Prostate gland (tissue), 2 donors: ENCODE data around the gene VWF. TPM values are rescaled to one million over a fixed set of nuclear protein-coding genes. Genes with fewer than 3 reads are reported as not detected.

Source experiments
- DNase-seq: peaks from one replicate; pipeline ENCODE4 v3.0.0-alpha.2; 2019; ENCODE audit warnings: low spot score
- H3K27ac ChIP-seq, 2 donors: fragments of 200-600 bp; sonication (generic); 2 replicates each; pipeline ENCODE4 v1.5.1; 2017 to 2019
- H3K27me3 ChIP-seq: fragments of 200-600 bp; sonication (generic); replicated peaks from 2 replicates; pipeline ENCODE4 v1.5.1; 2019; ENCODE audit not compliant: insufficient read depth
- H3K36me3 ChIP-seq, 2 donors: fragments of 200-600 bp; sonication (generic); 1 replicate in 1 of 2; 2 replicates in 1 of 2; pipeline versions ENCODE4 v1.5.1 to v1.8.1; 2017 to 2019
- H3K4me1 ChIP-seq: fragments of 200-600 bp; sonication (generic); replicated peaks from 2 replicates; pipeline ENCODE4 v1.5.1; 2019
- H3K4me3 ChIP-seq, 2 donors: fragments of 200-600 bp; sonication (generic); 2 replicates each; pipeline ENCODE4 v1.5.1; 2017 to 2019
- H3K9me3 ChIP-seq: fragments of 200-600 bp; sonication (generic); 2 replicates; pipeline ENCODE4 v1.5.1; 2017
- CTCF ChIP-seq, 4 experiments: fragments of 200-600 bp in 2 of 4; fragments of 450-650 bp in 2 of 4; sonication (generic) in 2 of 4; IDR thresholded peaks; 1 replicate in 3 of 4; 2 replicates in 1 of 4; pipeline ENCODE4 v1.5.1; 2016 to 2019; ENCODE audit warnings: antibody characterized with exemption in 4 of 4, mild to moderate bottlenecking in 2 of 4, moderate library complexity in 2 of 4
- POLR2A ChIP-seq: fragments of 450-650 bp; IDR thresholded peaks from one replicate; pipeline ENCODE4 v1.6.1; 2016; ENCODE audit warnings: antibody characterized with exemption, mild to moderate bottlenecking
- POLR2AphosphoS5 ChIP-seq: sonication (generic); formaldehyde crosslinking; IDR thresholded peaks from one replicate; pipeline ENCODE4 v1.6.1; 2017; ENCODE audit warnings: antibody characterized with exemption
- WGBS: methylation state at CpG from one replicate; pipeline ENCODE4 v1.1.5; 2018; 5-methylcytosine and 5-hydroxymethylcytosine counted together
- intact Hi-C: fragments of 100-400 bp; cut with DNase I; formaldehyde crosslinking; loops from one replicate; pipeline ENCODE4 v1.14.2; 2022
- total RNA-seq, 2 donors: library from RNA; depleted of rRNA; stranded (reverse); fragments of >200 nt; gene quantifications; one replicate each; pipeline ENCODE4 v1.1.0, GENCODE V29; 2016

Gene VWF
- total RNA-seq, 2 donors from 2014 or later: 55.0 to 193 TPM

- intact Hi-C loops: no loop called here
- TF ChIP-seq CTCF (IDR thresholded peaks at IDR 0.05): no peak
- TF ChIP-seq POLR2A: no peak
- TF ChIP-seq POLR2AphosphoS5: no peak
- Histone ChIP-seq H3K27me3 (no peaks in the 10 kb centered on the region), H3K4me3 (no peak overlapping the region), H3K9me3 (no peaks in the 10 kb centered on the region), H3K27ac (no peak overlapping the region), H3K36me3 (no peaks in the 10 kb centered on the region), H3K4me1 (no peaks in the 10 kb centered on the region)
- WGBS: 93% methylated on average over 14 of the region's 14 CpGs
- DNase-seq: no peak
Measured at GRCh38 chr12:6091786-6092566, 32.5 kb downstream of the VWF start.

GRCh38 chr12:6090803-6091202, 33.7 kb downstream of the VWF start:
- no peaks in the 10 kb centered on the region for H3K4me1 ChIP-seq
- no peak for DNase-seq
- TF ChIP-seq POLR2A (no peak), POLR2AphosphoS5 (no peak), CTCF (IDR thresholded peaks at IDR 0.05) (no peak)
- WGBS: 53% methylated on average over 6 of the region's 6 CpGs
- H3K4me3 ChIP-seq: no peak overlapping the region
- H3K27me3 ChIP-seq: no peaks in the 10 kb centered on the region
- no peaks in the 10 kb centered on the region for H3K36me3 ChIP-seq
- H3K27ac ChIP-seq: no peak overlapping the region
- intact Hi-C loops: no loop called here
- H3K9me3 ChIP-seq: no peaks in the 10 kb centered on the region

- H3K27ac ChIP-seq: peak overlapping the region; percentile 19 to 36
- DNase-seq: peak; percentile 64
- H3K27me3 ChIP-seq: no peaks in the 10 kb centered on the region
- WGBS: 25% methylated on average over 15 of the region's 15 CpGs
- no peaks in the 10 kb centered on the region for H3K4me1 ChIP-seq
- TF ChIP-seq CTCF (IDR thresholded peaks at IDR 0.05) (no peak), POLR2AphosphoS5 (peak; percentile 47)
- intact Hi-C loops: no loop called here
- no peaks in the 10 kb centered on the region for H3K36me3 ChIP-seq
- H3K4me3 ChIP-seq: no peak overlapping the region
- no peaks in the 10 kb centered on the region for H3K9me3 ChIP-seq
Measured at GRCh38 chr12:6088921-6089747, 35.3 kb downstream of the VWF start.

- Histone ChIP-seq H3K27me3 (no peaks in the 10 kb centered on the region), H3K36me3 (no peaks in the 10 kb centered on the region), H3K4me1 (no peaks in the 10 kb centered on the region), H3K9me3 (no peaks in the 10 kb centered on the region), H3K4me3 (no peak overlapping the region), H3K27ac (no peak overlapping the region)
- WGBS: 100% methylated on average over 2 of the region's 2 CpGs
- TF ChIP-seq POLR2A: no peak
- no peak for TF ChIP-seq CTCF (IDR thresholded peaks at IDR 0.05)
- no peak for TF ChIP-seq POLR2AphosphoS5
- intact Hi-C loops: no loop called here
- DNase-seq: no peak
Measured at GRCh38 chr12:6086316-6086715, 38.2 kb downstream of the VWF start.
